ENCODE data around the gene COX5B. TPM values are rescaled to one million over a fixed set of nuclear protein-coding genes. Genes with fewer than 3 reads are reported as not detected.

COX5B gene
- total and polyA plus RNA-seq, 9 of the 15 experiments (the other 6 are each of a cell fraction or from before 2014, with no cell fraction given) = 154 to 1,424 (median 487) TPM

GRCh38 chr2:97663962-97664635 is 18.2 kb downstream of the COX5B start, which contains the start of gene ACTR1B (continued):
- no peak for TF ChIP-seq ZBTB12 (CRISPR knock-in tag; IDR thresholded peaks at IDR 0.05)
- no peak for TF ChIP-seq NR2C1 (IDR thresholded peaks at IDR 0.05)
- no peak for TF ChIP-seq NR2C1 (tag; IDR thresholded peaks at IDR 0.05)
- TF ChIP-seq VEZF1 (CRISPR knock-in tag; IDR thresholded peaks at IDR 0.05) = peak; percentile 73; the same call in 1 of the 2 replicates
- TF ChIP-seq, protein P1, sequence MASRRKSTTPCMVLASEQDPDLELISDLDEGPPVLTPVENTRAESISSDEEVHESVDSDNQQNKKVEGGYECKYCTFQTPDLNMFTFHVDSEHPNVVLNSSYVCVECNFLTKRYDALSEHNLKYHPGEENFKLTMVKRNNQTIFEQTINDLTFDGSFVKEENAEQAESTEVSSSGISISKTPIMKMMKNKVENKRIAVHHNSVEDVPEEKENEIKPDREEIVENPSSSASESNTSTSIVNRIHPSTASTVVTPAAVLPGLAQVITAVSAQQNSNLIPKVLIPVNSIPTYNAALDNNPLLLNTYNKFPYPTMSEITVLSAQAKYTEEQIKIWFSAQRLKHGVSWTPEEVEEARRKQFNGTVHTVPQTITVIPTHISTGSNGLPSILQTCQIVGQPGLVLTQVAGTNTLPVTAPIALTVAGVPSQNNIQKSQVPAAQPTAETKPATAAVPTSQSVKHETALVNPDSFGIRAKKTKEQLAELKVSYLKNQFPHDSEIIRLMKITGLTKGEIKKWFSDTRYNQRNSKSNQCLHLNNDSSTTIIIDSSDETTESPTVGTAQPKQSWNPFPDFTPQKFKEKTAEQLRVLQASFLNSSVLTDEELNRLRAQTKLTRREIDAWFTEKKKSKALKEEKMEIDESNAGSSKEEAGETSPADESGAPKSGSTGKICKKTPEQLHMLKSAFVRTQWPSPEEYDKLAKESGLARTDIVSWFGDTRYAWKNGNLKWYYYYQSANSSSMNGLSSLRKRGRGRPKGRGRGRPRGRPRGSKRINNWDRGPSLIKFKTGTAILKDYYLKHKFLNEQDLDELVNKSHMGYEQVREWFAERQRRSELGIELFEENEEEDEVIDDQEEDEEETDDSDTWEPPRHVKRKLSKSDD (conservative IDR thresholded peaks at IDR 0.05; ENCODE audit: low read length) = no peak
- TF ChIP-seq SRF (CRISPR knock-in tag; IDR thresholded peaks at IDR 0.05) = peak in 1 of 2 experiments; percentile 68; a peak in 2 of 4 replicates
- TF ChIP-seq COPS2 (conservative IDR thresholded peaks at IDR 0.05) = no peak
- TF ChIP-seq ETV6 (IDR thresholded peaks at IDR 0.05; ENCODE audit: borderline replicate concordance in 1 of 2, low read depth in 2 of 2, low read length in 1 of 2) = no peak
- TF ChIP-seq ETV6 (CRISPR knock-in tag; IDR thresholded peaks at IDR 0.05; ENCODE audit: borderline replicate concordance) = no peak
- TF ChIP-seq CTCFL (IDR thresholded peaks at IDR 0.05; ENCODE audit: borderline replicate concordance, insufficient read depth, low read depth, low read length, poor library complexity, severe bottlenecking) = peak; percentile 54
- no peak for TF ChIP-seq ZNF655 (CRISPR knock-in tag; IDR thresholded peaks at IDR 0.05)
- no peak for TF ChIP-seq RBM39 (optimal IDR thresholded peaks at IDR 0.05; ENCODE audit: low read depth, low read length)
- no peak for TF ChIP-seq CBX2 (IDR thresholded peaks at IDR 0.05; ENCODE audit: insufficient read depth, low read length, poor library complexity, severe bottlenecking)
- TF ChIP-seq ZNF830 (CRISPR knock-in tag; IDR thresholded peaks at IDR 0.05) = no peak
- TF ChIP-seq MTF1 (CRISPR knock-in tag; IDR thresholded peaks at IDR 0.05; ENCODE audit: borderline replicate concordance) = no peak
- TF ChIP-seq SREBF1 (IDR thresholded peaks at IDR 0.05; ENCODE audit: borderline replicate concordance, low read depth, low read length) = no peak

Measured in K562 (cell line).